LNCAP (cell line): Measurements from ENCODE around the gene UTP4.

Experiments
- CTCF ChIP-seq: fragments of 450-650 bp; IDR thresholded peaks from 2 replicates; pipeline ENCODE4 v1.5.1; 2017; ENCODE audit warnings: mild to moderate bottlenecking

Gene UTP4

GRCh38 chr16:69145658-69146057, 13.2 kb downstream of the UTP4 start:
- no peak for TF ChIP-seq CTCF

GRCh38 chr16:69150146-69150865, 17.9 kb downstream of the UTP4 start:
- TF ChIP-seq CTCF = peak; percentile 80

GRCh38 chr16:69157196-69157595, 24.7 kb downstream of the UTP4 start:
- TF ChIP-seq CTCF = no peak

- no peak for TF ChIP-seq CTCF
These were observed 27.7 kb downstream of the UTP4 start for GRCh38 chr16:69160192-69160591.

GRCh38 chr16:69165584-69165983, 33.1 kb downstream of the UTP4 start:
- TF ChIP-seq CTCF = no peak

GRCh38 chr16:69166221-69166833, 33.9 kb downstream of the UTP4 start:
- no peak for TF ChIP-seq CTCF

- TF ChIP-seq CTCF = no peak
These were observed 34.8 kb downstream of the UTP4 start for GRCh38 chr16:69166946-69167930.
